Fibroblast of mammary gland (primary cell): ENCODE results near the gene DNAJC6.
A peak's percentile ranks its signal among the peaks of the same experiment; 100 is the strongest.

Source experiments
- DNase-seq: peaks from one replicate; pipeline ENCODE4 v3.0.0-alpha.2; 2010; ENCODE audit warnings: low read depth
- H3K4me3 ChIP-seq: 2 replicates; pipeline ENCODE4 v1.5.1; 2011; ENCODE audit warnings: low read depth, mild to moderate bottlenecking, low read length, moderate library complexity; ENCODE audit not compliant: control insufficient read depth
- TF ChIP-seq, protein P1 (sequence below): conservative IDR thresholded peaks from 2 replicates; pipeline ENCODE4 v1.5.1; 2011; ENCODE audit warnings: low read depth, low read length, inconsistent platforms; ENCODE audit not compliant: control insufficient read depth, insufficient read depth

DNAJC6 gene

DNA sequence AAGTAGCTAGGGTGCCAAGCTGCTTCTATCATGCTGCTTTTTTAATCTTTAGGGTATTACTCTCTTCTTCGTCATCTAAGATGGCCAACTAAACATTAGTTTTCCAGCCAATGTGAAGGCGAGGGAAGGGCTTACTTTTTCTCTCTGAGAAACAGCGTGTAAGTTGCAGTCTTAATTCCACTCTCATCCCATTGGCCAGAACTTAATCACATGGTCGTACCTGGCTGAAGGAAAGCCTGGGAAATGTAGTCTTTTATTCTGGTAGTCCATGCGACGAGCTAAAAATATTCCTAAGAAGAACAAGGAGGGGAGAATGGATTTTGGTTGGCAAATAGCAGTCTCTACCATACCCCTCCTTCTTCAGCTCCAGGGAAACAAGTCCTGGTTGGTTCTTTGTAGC is 21.5 kb downstream of the DNAJC6 start:
- DNase-seq = no peak
- no peak overlapping the region for H3K4me3 ChIP-seq
- TF ChIP-seq, protein P1, sequence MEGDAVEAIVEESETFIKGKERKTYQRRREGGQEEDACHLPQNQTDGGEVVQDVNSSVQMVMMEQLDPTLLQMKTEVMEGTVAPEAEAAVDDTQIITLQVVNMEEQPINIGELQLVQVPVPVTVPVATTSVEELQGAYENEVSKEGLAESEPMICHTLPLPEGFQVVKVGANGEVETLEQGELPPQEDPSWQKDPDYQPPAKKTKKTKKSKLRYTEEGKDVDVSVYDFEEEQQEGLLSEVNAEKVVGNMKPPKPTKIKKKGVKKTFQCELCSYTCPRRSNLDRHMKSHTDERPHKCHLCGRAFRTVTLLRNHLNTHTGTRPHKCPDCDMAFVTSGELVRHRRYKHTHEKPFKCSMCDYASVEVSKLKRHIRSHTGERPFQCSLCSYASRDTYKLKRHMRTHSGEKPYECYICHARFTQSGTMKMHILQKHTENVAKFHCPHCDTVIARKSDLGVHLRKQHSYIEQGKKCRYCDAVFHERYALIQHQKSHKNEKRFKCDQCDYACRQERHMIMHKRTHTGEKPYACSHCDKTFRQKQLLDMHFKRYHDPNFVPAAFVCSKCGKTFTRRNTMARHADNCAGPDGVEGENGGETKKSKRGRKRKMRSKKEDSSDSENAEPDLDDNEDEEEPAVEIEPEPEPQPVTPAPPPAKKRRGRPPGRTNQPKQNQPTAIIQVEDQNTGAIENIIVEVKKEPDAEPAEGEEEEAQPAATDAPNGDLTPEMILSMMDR = no peak

DNA sequence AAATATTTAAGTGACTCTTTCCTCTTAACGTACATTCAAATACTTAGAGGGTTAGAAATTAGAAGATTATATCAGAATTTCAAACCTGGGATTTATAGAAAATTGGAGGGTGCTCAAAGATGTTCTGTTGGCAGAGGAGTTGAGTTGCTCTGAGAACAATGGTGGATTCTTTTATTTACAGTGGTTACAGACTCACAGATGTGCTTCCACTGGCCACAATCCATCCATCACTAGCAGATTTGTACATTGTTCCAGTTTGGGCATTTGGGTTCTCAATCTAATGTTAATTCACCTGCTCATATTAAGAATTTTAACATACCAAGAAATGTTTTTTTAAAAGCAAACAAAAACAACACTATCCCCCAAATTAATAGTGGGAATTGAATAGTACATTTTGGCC is 23.5 kb downstream of the DNAJC6 start:
- TF ChIP-seq, protein P1 = no peak
- no peak overlapping the region for H3K4me3 ChIP-seq
- DNase-seq = no peak

DNA sequence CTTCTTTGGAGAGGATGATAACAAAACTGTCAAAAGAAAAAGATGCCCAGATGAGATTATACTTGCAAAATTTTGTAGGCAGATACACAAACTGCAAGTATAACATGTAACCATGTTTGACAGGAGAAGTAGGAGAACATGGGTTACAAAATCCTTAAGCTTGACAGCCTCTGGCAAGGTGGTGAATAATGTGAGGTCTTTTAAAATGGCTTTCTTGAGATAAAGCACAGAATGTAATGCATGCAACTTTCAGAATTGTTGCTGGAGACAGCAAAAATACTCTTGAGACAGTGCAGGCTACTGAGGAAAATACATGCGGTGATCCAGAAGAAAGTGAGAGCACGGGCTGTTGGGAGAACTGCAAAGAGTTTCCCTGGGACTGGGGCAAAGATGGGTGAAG is 24.7 kb downstream of the DNAJC6 start:
- no peak for DNase-seq
- H3K4me3 ChIP-seq = no peak overlapping the region
- TF ChIP-seq, protein P1 = no peak

DNA sequence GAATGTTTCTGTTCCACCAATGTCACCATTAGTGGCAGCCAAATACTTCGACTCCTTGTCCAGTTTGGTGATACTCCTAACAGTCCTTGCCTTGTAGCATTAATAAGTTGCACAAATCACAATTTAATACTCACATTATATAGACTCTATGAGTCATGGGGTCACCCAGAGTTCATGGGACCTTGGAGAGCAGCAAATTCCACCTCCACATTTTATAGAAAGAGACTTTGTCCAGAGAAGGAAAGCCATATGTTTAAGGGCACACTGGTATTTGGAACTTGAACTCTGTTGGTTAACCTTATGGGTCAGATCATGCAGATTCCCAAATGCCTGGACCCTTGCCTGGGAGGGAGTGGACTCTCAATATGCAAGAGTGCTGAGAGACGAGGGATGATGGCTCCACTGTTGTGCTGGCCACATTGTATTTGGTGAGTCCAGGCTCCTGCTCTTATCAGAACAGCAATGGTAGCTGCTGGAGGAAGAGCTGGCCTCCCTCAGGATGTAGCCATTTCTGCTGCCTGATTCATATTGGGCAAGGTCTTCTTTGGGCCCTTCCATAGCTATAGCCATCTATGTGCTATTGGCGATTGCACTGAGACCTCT is 30.6 kb downstream of the DNAJC6 start:
- TF ChIP-seq, protein P1 = no peak
- peak; percentile 17 for DNase-seq
- H3K4me3 ChIP-seq = no peak overlapping the region

DNA sequence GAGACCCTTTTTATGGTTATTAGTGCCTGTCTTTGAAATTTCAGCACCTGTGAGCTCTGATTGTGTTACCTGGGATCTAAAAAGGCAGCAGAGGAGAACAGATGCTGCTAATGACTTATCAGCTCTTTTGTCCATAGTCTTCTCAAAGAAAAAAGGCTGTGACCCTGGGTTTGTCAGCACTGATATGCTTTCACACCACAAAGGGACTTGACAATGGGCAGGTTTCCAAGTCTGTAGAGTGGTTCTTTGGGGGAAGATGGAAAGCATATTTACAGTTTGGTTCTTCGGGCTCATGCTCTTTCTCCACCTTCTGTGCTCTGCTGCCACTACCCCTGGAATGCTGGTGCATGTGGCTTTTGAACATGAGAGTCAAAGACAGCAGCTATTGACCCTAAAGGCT is 32.0 kb downstream of the DNAJC6 start:
- DNase-seq = no peak
- H3K4me3 ChIP-seq = no peak overlapping the region
- TF ChIP-seq, protein P1 = no peak

DNA sequence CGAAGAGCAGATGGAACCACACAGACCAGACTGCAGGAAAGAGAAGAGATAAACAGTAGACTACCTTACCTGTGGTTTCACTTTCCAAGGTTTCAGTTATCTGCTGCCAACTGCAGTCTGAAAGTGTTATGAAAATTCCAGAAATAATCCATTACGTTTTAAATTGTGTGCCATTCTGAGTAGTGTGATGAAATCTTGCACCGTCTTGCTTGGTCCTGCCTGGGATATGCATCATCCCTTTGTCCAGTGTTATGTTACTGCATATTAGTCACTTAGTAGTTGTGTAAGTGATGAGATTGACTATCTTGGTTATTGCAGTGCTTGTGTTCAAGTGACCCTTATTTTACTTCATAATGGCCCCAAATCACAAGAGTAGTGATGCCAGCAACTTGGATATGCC is 33.9 kb downstream of the DNAJC6 start:
- TF ChIP-seq, protein P1 = no peak
- no peak overlapping the region for H3K4me3 ChIP-seq
- peak; percentile 74 for DNase-seq
